ENCODE measurements around the gene NME3.
A peak's percentile ranks its signal among the peaks of the same experiment; 100 is the strongest.
"Not testable (repeated sequence)": the region's sequence is repeated elsewhere in the genome, so short reads cannot be mapped to it uniquely, and the experiment has no call there.

NME3 gene

DNA sequence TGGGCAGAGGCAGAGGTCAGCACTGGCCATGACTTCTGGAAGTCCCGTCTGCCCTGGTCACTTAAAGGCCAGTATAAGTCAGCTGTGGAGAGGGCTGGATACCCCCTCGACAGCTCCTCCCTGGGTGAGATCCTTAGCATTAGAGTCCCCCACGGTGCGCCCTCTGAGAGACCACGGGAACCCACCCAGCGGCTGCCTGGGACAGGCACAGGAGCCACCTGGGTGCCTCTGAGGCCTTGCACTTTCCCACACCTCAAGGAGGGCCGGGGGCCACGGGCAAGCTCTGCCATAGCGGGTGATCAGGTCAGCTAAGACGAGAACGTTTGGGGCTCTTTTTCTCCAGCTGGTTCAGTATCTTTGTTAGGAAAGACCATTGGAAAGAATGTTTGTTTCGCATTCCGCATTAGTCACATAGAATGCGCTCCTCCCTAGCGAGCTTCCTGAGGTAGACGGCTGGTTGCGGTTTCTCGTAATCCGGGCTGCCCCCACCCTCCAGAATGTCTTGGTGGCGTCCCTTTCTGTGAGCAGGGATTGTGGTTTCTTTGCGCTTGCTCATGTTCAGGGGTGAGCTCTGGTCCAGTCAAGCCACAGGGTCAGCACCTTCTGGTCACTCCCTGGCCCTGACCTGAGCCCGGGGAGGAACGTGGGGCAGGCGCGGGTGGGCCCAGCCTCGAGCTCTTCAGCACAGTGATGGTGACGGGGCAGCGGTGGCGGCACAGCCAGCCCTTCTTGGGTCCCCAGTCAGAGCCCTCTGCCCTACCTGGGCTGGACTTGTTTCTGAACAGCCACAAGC is 25.2 kb downstream of the NME3 start:
- DNase-seq = no peak

DNA sequence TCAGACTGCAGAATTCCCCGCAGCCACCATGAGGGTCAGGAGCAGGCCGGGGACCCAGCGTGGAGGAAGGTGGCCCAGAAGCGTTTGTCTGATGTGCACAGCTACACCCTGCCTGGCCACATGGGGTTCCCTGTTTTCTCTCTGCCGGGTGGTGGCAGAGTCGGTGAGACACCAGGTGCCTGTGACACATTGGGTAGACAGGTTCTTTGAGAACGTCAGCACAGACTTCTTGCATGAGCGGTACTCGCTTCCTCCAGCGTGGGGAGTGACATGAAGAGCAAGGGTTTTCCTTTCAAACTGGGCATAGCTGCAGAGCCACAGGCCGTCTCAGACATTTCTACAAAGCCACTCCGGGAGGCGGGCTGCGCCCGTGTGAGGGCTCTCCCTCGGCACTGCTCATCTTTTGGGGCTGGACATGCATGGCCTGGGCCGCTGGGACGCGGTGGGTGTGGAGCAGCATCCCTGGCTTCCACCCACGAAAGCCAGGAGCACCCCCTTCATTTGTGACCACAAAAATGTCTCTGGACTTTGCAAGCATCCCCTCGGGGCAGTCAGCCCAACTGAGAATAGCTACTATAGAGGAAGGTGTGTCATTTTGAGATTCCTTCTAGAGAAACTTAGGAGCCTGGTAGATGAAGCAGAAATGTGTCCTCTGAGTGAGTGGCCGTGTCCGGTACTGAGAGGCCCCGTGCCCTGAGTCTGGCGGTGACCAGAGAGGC is 26.0 kb downstream of the NME3 start:
- DNase-seq = no peak

DNA sequence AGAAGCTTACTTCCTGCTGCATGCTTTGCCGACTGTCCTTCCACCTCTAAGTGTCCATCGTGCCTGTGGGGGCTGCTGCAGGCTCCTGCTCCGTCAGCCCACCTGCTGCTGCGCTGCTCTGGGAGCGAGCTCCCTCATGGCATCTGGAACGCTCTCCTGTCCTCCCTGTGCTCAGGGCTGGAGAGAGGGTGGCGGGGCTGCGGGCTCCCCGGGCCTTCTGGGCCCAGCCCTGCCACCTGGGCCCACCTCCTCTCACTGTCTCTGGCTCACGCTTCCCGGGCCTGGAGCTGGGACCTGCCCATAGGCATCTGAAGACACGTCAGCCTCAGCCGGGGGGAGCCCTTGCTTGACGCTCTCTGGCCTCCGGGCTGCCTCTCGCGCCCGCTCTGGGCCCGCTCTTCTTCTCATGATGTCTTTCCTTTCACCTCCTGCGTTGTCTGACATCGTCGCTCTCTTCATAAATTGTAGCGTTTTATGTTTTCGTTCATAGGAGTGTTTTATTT is 27.0 kb downstream of the NME3 start:
- DNase-seq = no peak

GRCh38 chr16:1743376-1744337 is 27.7 kb downstream of the NME3 start:
- DNase-seq = no peak

DNA sequence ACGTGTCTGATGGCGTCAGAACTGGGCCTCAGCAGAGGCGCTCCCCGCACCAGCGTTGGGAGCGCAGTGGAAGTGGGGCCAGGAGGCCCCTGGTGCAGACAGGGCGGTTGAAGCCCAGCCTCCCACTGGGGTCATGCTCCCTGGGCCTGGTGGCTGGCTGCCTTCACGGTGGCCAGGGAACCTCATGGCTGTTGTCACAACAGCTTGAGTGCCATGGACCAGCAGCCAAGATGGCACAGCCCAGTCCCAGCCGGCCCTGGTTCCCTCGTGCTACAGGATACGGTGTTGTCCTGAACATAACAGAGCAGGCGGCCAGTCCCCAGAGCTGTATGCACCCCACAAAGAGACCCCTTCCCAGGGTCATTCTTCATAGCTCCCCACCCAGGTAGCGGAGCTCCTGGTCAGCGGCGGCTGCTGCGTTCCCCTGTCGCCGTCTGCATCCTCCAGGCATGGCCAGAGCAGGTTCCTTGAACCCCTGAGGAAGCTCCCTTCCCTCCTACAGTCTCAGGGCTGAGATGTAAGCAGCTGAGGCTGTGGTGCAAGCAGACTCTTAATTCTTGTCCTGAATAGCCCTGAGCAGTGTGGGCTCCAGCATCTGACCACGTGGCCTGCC is 29.7 kb downstream of the NME3 start:
- no peak for DNase-seq

GRCh38 chr16:1740781-1741490 is 30.4 kb downstream of the NME3 start:
- no peak for DNase-seq

GRCh38 chr16:1740234-1740633 is 31.1 kb downstream of the NME3 start:
- DNase-seq = no peak

DNA sequence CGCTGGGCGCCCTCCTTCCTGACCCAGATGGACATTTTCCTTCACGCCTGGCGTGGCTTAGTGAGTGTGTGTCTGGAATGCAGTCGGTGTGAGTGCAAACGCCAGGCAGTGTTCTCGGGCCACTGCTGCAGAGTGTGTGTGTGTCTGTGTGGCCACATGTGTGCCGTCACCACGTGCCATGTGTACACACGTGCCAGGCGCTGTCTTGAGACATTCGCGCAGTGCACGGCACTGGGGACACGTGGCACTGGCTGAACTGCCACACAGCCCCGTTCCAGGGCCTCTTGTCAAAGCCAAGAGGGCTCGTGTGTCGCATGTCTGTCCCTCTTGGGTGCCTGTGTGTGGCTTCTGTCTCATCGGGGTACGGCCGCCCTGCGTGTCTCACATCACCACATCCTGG is 36.5 kb downstream of the NME3 start:
- no peak for DNase-seq

DNA sequence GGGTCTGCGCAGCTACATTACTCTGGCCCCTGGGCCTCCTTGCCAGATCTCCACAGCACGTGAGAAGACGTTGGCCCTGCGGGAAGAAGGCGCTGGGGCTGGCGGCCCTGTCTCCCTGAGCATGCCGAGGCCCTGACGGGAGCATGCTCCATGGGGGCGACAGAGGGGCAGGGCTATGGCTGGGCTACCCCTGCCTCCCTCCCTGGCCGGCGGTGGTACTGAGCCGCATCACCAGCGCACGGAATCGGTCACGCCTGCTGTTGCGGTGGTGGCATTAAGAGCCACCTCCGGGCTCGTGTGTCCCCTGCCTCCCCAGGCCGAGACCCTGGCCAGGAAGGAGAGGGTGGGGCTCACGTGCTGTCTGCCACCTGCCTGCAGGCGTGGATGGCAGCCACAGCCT is 37.2 kb downstream of the NME3 start:
- no peak for DNase-seq

- DNase-seq = not testable (repeated sequence)
Measured at GRCh38 chr16:1732551-1732987, 38.8 kb downstream of the NME3 start.

GRCh38 chr16:1732071-1732470 is 39.3 kb downstream of the NME3 start:
- no peak for DNase-seq

GRCh38 chr16:1731603-1732002 is 39.7 kb downstream of the NME3 start:
- no peak for DNase-seq

DNA sequence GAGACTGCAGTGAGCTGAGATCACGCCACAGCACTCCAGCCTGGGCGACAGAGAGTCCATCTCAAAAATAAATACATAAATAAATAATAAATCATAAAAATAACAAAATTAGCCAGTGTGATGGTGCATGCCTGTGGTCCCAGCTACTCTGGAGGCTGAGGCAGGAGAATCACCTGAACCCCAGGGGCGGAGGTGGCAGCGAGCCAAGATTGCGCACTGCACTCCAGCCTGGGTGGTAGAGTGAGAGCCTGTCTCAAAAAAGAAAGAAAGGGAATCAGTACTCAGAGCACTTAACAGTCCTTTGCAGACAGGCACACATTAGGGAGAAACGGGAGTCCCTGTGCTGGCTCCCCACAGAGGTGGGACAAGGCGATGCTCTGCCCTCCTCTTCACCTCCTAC is 40.3 kb downstream of the NME3 start:
- DNase-seq = no peak

- no peak for DNase-seq
Measured at GRCh38 chr16:1729445-1729844, 41.9 kb downstream of the NME3 start.

DNA sequence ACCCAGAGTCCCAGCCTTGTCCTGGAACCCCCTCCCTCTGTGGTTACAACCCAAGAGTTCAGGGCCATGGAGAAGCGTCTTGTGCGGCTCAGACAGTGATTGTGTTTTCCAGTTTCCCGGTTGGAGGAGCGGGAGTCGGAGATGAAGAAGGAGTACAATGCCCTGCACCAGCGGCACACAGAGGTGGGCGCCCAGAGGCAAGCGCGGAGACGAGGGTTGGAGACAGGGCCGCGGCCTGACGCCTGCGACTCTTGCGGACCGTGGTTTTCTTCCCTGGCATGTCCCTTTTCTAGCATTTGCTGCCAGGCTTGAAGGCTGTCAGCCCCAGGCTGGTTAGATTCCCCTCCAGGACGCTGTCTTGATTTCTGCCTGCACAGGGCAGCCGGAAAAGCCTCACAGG is 42.3 kb downstream of the NME3 start:
- no peak for DNase-seq

DNA sequence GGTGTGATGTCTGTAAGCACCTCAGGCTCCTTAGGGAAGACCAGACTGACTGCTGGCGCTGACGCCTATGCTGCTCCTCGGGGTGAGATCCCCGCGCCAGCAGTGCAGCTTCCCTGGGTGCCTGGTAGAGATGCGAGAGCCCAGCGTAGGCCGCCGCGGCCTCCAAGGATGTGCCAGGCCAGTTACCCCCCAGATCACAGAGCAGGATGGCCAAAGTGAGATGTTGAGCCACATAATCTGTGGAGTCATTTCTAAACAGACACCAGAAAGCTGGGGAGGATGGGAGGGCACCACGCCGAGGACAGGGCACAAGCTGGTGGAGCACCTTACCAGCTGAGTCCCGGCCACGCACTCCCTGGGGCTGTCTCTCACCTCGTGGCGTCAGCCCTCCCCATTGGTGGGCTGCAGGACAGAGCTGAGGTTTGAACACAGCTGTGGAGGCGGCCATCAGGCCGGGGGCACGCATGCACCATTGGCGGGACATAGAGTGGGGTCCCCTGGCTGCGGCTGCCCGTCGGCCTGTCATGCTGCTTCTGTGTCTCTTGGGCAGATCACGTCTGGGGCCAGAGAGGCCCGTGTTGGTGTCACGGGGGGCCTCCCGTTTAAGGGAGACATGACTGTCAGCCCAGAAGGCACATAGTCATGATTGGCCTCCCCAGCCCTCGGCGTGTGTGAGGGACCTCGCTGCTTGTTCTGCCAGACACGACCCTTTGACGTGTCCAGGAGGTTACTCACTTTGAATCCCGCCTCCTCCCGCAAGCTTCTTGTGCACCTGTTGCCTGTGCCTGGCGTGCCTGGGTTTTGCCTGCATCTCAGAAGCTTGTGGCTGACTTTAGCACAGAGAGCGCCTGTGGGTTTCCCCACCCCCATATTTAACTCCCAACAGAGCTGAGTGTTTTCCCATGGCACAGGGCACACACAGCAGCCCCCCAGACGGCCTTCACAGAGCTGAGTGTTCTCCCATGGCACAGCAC is 43.4 kb downstream of the NME3 start:
- DNase-seq = no peak

DNA sequence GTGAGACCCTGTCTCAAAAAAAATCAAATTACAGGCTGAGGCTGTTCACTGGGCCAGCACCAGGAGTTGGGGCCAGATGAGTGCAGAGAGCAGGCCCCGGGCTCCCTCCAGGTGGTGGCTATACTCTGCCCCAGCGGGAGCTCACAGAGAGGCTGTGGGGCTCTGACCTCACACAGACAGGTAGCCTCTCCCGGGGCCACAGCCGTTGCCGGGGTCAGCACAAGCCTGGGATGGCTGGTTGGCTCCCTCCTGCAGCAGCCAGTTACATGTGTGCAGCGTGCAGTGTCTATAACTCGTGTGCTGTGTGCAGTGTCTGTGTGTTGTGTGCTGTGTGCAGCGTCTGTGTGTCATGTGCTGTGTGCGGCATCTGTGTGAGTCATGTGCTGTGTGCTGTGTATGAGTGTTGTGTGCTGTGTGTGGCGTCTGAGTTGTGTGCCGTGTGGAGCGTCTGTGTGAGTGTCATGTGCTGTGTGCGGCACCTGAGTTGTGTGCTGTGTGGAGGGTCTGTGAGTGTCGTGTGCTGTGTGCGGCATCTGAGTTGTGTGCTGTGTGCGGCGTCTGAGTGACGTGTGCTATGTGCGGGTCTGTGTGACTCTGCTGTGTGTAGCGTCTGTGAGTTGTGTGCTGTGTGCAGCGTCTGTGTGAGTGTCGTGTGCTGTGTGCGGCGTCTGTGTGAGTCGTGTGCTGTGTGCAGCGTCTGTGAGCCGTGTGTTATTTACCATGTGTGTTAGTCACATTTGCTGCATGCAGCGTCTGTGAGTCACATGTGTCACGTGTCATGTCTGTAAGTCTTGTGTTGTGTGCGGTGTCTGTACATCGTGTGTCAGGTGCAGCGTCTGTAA is 44.5 kb downstream of the NME3 start:
- no peak for DNase-seq

GRCh38 chr16:1724491-1724890 is 46.9 kb downstream of the NME3 start:
- no peak for DNase-seq

DNA sequence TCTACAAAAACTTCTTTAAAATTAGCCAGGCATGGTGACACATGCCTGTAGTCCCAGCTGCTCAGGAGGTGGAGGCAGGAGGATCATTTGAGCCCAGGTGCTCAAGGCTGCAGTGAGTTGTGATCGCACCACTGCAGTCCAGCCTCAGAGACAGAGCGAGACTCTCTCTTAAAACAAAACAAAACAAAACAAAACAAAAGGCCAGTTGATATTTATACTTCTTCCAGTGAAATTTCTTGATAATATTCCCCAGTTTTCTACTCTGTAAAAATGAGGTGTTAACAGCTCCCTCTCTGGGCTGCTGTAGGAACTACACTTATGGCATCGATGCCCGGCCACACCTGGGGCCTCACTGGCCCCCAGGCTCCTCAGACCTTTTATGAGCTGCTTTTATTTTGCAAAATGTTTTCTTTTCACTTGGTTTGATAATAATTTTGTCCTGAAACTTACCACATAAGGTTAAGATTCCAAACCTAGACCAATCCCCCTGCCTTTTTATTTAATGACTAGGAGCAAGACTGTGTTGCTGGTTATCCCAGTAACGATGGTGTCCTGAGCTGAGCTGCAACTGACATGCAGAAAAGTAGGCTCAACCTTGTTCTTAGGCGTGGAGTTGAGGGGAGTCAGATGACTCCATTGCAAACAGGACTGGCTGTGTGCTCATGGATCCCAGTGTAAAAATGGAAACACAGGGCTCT is 47.7 kb downstream of the NME3 start:
- peak; percentile 32 for DNase-seq

All from kidney glomerular epithelial cell (primary cell).